Activated naive CD4-positive, alpha-beta T cell treated with anti-CD3 and anti-CD28 coated beads, Interleukin-2, amount 10 ng/mL, durations not matched to agents 7 days and 5 days (primary cell): ENCODE data around the gene SPCS1.

Experiments used
- CTCF ChIA-PET: fragments of 350-600 bp; sonication (Branson Sonifier 250); formaldehyde crosslinking; loops from one replicate; lab custom pipeline; 2021; ENCODE audit warnings: antibody characterized with exemption; lab: Charles Lee
- DNase-seq: peaks from one replicate; pipeline ENCODE4 v3.0.0-alpha.2; 2020
- H3K27ac Mint-ChIP-seq: one replicate; pipeline ENCODE4 v1.8.0; 2021; ENCODE audit warnings: mild to moderate bottlenecking, moderate library complexity, mixed read lengths
- H3K27me3 Mint-ChIP-seq: one replicate; pipeline ENCODE4 v1.8.0; 2021; ENCODE audit warnings: mild to moderate bottlenecking, mixed read lengths
- H3K36me3 Mint-ChIP-seq: one replicate; pipeline ENCODE4 v1.8.0; 2021; ENCODE audit warnings: mixed read lengths
- H3K4me1 Mint-ChIP-seq: one replicate; pipeline ENCODE4 v1.8.0; 2021; ENCODE audit warnings: mixed read lengths
- H3K4me3 Mint-ChIP-seq: one replicate; pipeline ENCODE4 v1.8.0; 2021; ENCODE audit warnings: mild to moderate bottlenecking, moderate library complexity, mixed read lengths
- H3K9me3 Mint-ChIP-seq: one replicate; pipeline ENCODE4 v1.8.0; 2021; ENCODE audit warnings: mixed read lengths

The SPCS1 gene

DNA sequence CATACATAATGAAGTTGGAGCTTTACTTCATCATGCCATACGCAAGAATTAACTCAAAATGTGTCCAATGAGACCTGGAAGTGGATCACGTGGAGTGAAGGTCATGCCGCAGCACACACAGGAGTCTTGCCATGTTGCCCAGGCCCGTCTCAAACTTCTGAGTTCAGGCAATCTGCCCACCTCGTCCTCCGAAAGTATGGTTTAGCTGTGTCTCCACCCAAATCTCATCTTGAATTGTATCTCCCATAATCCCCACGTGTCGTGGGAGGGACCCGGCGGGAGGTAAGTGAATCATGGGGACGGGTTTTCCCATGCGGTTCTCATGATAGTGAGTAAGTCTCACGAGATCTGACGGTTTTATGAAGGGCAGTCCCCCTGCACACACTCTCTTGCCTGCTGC is 25.7 kb downstream of the SPCS1 start:
- CTCF ChIA-PET, result interaction anchor here (1.4 kb wide), 1 partner anchor 10 kb away, joined by 3 read pairs; no protein-coding TSS in a partner anchor
- Mint-ChIP-seq H3K4me1 (peaks cover 19% of the 10 kb centered on the region), H3K27me3 (no peaks in the 10 kb centered on the region), H3K4me3 (no peak overlapping the region), H3K36me3 (peaks cover 70% of the 10 kb centered on the region), H3K9me3 (peaks cover 46% of the 10 kb centered on the region), H3K27ac (no peak overlapping the region)
- DNase-seq, result no peak

DNA sequence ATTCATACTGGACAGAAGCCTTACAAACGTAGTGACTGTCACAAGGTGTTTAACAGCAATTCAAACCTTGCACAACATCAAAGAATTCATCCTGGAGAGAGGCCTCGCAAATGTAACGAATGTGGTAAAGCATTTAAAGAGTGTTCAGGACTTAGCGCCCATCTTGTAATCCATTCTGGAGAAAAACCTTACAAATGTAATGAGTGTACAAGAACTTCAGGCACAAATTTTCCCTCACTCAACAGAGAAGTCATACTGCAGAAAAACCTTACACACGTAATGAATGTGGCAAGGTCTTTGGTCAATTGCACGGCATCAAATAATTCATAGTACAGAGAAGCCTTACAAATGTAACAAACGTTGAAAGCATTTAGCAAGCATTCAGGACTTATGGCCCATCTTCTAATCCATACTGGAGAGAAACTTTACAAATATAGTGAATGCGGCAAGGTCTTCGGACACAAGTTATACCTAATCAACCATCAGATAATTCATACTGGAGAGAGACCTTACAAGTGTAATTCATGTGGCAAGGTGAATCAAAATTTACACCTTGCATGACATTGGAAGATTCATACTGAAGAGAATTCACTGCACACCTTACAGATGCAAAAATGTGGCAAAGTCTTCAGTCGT is 27.5 kb downstream of the SPCS1 start:
- Mint-ChIP-seq H3K36me3 (peaks cover 68% of the 10 kb centered on the region), H3K27me3 (no peaks in the 10 kb centered on the region), H3K4me1 (peaks cover 19% of the 10 kb centered on the region), H3K4me3 (no peak overlapping the region), H3K27ac (no peak overlapping the region), H3K9me3 (peaks cover 41% of the 10 kb centered on the region)
- CTCF ChIA-PET, result no interaction called here
- no peak for DNase-seq

GRCh38 chr3:52739730-52740129 is 33.8 kb downstream of the SPCS1 start:
- no peaks in the 10 kb centered on the region for H3K27me3 Mint-ChIP-seq
- CTCF ChIA-PET, result interaction anchor here (1.3 kb wide), 1 partner anchor 59 kb away, joined by 3 read pairs; no protein-coding TSS in a partner anchor
- H3K36me3 Mint-ChIP-seq, result peaks cover 29% of the 10 kb centered on the region
- no peak overlapping the region for H3K4me3 Mint-ChIP-seq
- H3K4me1 Mint-ChIP-seq, result no peaks in the 10 kb centered on the region
- peaks cover 1% of the 10 kb centered on the region for H3K9me3 Mint-ChIP-seq
- H3K27ac Mint-ChIP-seq, result no peak overlapping the region
- DNase-seq, result no peak

GRCh38 chr3:52742418-52743041 is 36.6 kb downstream of the SPCS1 start:
- peaks cover 20% of the 10 kb centered on the region for H3K36me3 Mint-ChIP-seq
- H3K27me3 Mint-ChIP-seq, result no peaks in the 10 kb centered on the region
- CTCF ChIA-PET, result interaction anchor here (0.9 to 1.6 kb wide), 6 partner anchors 10 to 329 kb away, joined by 3 to 5 read pairs (median 4); no protein-coding TSS in a partner anchor
- H3K4me1 Mint-ChIP-seq, result no peaks in the 10 kb centered on the region
- no peak overlapping the region for H3K4me3 Mint-ChIP-seq
- H3K9me3 Mint-ChIP-seq, result no peaks in the 10 kb centered on the region
- no peak overlapping the region for H3K27ac Mint-ChIP-seq
- DNase-seq, result no peak

DNA sequence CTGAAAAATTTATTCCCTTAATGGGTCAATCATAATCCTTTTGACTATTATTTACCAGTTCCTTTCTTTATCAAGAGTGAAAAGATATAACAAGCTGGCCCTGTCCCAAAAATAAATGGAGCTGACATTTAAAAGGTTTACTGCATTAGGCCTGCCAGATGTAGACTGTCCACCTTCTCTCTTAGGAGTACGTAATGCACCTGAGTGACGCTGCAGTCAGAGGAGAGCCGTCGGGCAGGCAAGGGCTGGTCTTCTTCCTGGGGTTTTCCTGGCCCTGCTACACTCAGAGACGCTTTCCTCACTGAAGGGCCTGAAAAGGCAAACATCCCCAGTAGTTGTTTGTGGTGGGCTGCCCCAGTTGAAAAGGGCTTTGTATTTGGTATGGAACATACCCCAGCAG is 37.2 kb downstream of the SPCS1 start:
- no peaks in the 10 kb centered on the region for H3K4me1 Mint-ChIP-seq
- no peaks in the 10 kb centered on the region for H3K9me3 Mint-ChIP-seq
- no peak for DNase-seq
- no peak overlapping the region for H3K4me3 Mint-ChIP-seq
- H3K27ac Mint-ChIP-seq, result peak overlapping the region; percentile 30
- H3K36me3 Mint-ChIP-seq, result peaks cover 21% of the 10 kb centered on the region
- no peaks in the 10 kb centered on the region for H3K27me3 Mint-ChIP-seq
- CTCF ChIA-PET, result interaction anchor here (0.9 to 1.6 kb wide), 6 partner anchors 10 to 329 kb away, joined by 3 to 5 read pairs (median 3); no protein-coding TSS in a partner anchor

DNA sequence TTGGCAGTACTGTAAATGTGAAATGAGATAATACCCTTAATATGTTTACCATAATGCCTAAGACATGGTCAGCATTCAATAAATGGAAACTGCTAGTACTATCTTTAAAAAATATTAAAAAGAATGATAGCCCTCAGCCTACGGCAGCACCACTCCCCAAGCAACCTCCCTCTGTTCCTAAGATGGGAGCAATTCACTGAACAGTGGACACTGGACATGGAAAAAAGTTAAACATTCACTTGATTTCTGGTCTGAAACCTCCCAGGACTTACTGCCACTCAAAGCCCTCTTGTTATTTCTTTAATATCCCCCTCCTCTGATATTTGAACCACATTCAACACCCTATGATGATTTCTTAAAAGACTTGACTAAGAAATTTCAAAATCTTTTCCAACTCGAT is 37.8 kb downstream of the SPCS1 start:
- Mint-ChIP-seq H3K27me3 (no peaks in the 10 kb centered on the region), H3K27ac (no peak overlapping the region), H3K4me1 (no peaks in the 10 kb centered on the region), H3K4me3 (no peak overlapping the region), H3K36me3 (peaks cover 26% of the 10 kb centered on the region), H3K9me3 (no peaks in the 10 kb centered on the region)
- CTCF ChIA-PET, result interaction anchor here (0.9 to 1.6 kb wide), 4 partner anchors 55 to 329 kb away, joined by 3 to 5 read pairs (median 4); no protein-coding TSS in a partner anchor
- DNase-seq, result no peak

- DNase-seq, result no peak
- H3K4me3 Mint-ChIP-seq, result no peak overlapping the region
- peaks cover 31% of the 10 kb centered on the region for H3K36me3 Mint-ChIP-seq
- CTCF ChIA-PET, result interaction anchor here (1.4 kb wide), 1 partner anchor 9 kb away, joined by 3 read pairs; no protein-coding TSS in a partner anchor
- no peaks in the 10 kb centered on the region for H3K9me3 Mint-ChIP-seq
- H3K27ac Mint-ChIP-seq, result no peak overlapping the region
- H3K27me3 Mint-ChIP-seq, result no peaks in the 10 kb centered on the region
- H3K4me1 Mint-ChIP-seq, result no peaks in the 10 kb centered on the region
Measured at GRCh38 chr3:52752045-52752660, 46.2 kb downstream of the SPCS1 start.

GRCh38 chr3:52754373-52754772 is 48.5 kb downstream of the SPCS1 start:
- no peaks in the 10 kb centered on the region for H3K27me3 Mint-ChIP-seq
- H3K27ac Mint-ChIP-seq, result no peak overlapping the region
- peaks cover 34% of the 10 kb centered on the region for H3K36me3 Mint-ChIP-seq
- CTCF ChIA-PET, result no interaction called here
- H3K4me1 Mint-ChIP-seq, result no peaks in the 10 kb centered on the region
- DNase-seq, result no peak
- no peak overlapping the region for H3K4me3 Mint-ChIP-seq
- H3K9me3 Mint-ChIP-seq, result no peaks in the 10 kb centered on the region

DNA sequence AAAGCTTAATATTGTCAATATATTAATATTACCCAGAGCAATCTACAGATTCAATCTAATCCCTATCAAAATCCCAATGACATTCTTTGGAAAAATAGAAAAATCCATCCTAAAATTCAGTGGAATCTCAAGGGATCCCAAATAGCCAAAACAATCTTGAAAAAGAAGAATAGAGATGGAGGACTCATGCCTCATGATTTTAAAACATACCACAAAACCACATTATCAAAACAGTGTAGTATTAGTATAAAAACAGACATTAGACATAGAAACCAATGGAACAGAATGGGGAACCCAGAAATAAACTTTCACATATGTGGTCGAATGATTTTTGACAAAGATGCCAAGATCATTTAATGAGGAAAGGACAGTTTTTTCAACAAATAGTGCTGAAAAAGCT is 50.2 kb downstream of the SPCS1 start:
- no peaks in the 10 kb centered on the region for H3K4me1 Mint-ChIP-seq
- no peak overlapping the region for H3K27ac Mint-ChIP-seq
- DNase-seq, result no peak
- no peaks in the 10 kb centered on the region for H3K27me3 Mint-ChIP-seq
- H3K4me3 Mint-ChIP-seq, result no peak overlapping the region
- no peaks in the 10 kb centered on the region for H3K9me3 Mint-ChIP-seq
- CTCF ChIA-PET, result no interaction called here
- peaks cover 40% of the 10 kb centered on the region for H3K36me3 Mint-ChIP-seq
